IMR-90 (cell line): ENCODE results near the gene PPP1R13B. TPM values are rescaled to one million over a fixed set of nuclear protein-coding genes. Genes with fewer than 3 reads are reported as not detected.

Source experiments
- ATAC-seq: fragments of 200-7000 bp; cut with Tn5 transposase; 2 replicates; pipeline ENCODE4 v1.9.1; 2020; ENCODE audit warnings: low read depth, mild to moderate bottlenecking, moderate library complexity
- BruUV-seq: library from RNA; stranded (reverse); fragments of 400-500 nt; replicated peaks from 2 replicates; lab custom pipeline; 2021; lab: Mats Ljungman, UMichigan
- CTCF ChIA-PET: fragments of 300-600 bp; formaldehyde crosslinking; extraction: SDS; loops from one replicate; lab custom pipeline; 2021; ENCODE audit warnings: antibody characterized with exemption; lab: Yijun Ruan, JAX
- POLR2A ChIA-PET: fragments of 300-600 bp; sonication (Branson Sonifier 250); formaldehyde crosslinking; loops from one replicate; lab custom pipeline; 2022; ENCODE audit warnings: antibody characterized with exemption; ENCODE audit not compliant: unreplicated experiment; lab: Charles Lee
- DNase-seq: peaks from one replicate; pipeline ENCODE4 v3.0.0; 2013
- H2AFZ ChIP-seq: replicated peaks from 2 replicates; pipeline ENCODE3; 2013; ENCODE audit warnings: low read length, mild to moderate bottlenecking; ENCODE audit not compliant: poor library complexity
- H2AK5ac ChIP-seq: 2 replicates; pipeline ENCODE4 v1.6.1; 2013; ENCODE audit warnings: low read depth, low read length, inconsistent platforms
- H2AK9ac ChIP-seq: replicated peaks from 2 replicates; pipeline ENCODE3; 2013; ENCODE audit warnings: mild to moderate bottlenecking, low read depth, low read length, moderate library complexity; ENCODE audit not compliant: poor library complexity
- H2BK120ac ChIP-seq: 2 replicates; pipeline ENCODE4 v1.6.1; 2013; ENCODE audit warnings: low read depth, low read length, inconsistent platforms
- H2BK15ac ChIP-seq: 3 replicates; pipeline ENCODE4 v1.6.1; 2013; ENCODE audit warnings: low read depth, low read length, inconsistent platforms
- H2BK20ac ChIP-seq: 2 replicates; pipeline ENCODE4 v1.6.1; 2013; ENCODE audit warnings: low read depth, mild to moderate bottlenecking, inconsistent platforms, low read length, moderate library complexity
- H2BK5ac ChIP-seq: 2 replicates; pipeline ENCODE4 v1.6.1; 2013; ENCODE audit warnings: mild to moderate bottlenecking, low read depth, low read length, inconsistent platforms; ENCODE audit not compliant: poor library complexity, severe bottlenecking
- H3K14ac ChIP-seq: replicated peaks from 2 replicates; pipeline ENCODE4 v1.6.1; 2013; ENCODE audit warnings: low read depth, low read length, inconsistent platforms
- H3K18ac ChIP-seq: 2 replicates; pipeline ENCODE4 v1.6.1; 2013; ENCODE audit warnings: low read depth, low read length, control low read depth
- H3K23ac ChIP-seq: 2 replicates; pipeline ENCODE4 v1.6.1; 2013; ENCODE audit warnings: low read depth, low read length, inconsistent platforms
- H3K27ac ChIP-seq: 2 replicates; pipeline ENCODE4 v1.5.1; 2013; ENCODE audit warnings: mild to moderate bottlenecking, control low read depth, low read length; ENCODE audit not compliant: insufficient read depth
- H3K27me3 ChIP-seq: 2 replicates; pipeline ENCODE4 v1.6.1; 2013; ENCODE audit warnings: low read length; ENCODE audit not compliant: control insufficient read depth, insufficient read depth
- H3K36me3 ChIP-seq: 2 replicates; pipeline ENCODE4 v1.6.1; 2013; ENCODE audit warnings: low read length, mixed read lengths; ENCODE audit not compliant: control insufficient read depth, insufficient read depth
- H3K4ac ChIP-seq: 2 replicates; pipeline ENCODE4 v1.6.1; 2013; ENCODE audit warnings: low read depth, low read length, inconsistent platforms
- H3K4me1 ChIP-seq: 2 replicates; pipeline ENCODE4 v1.6.1; 2013; ENCODE audit warnings: low read length, mixed read lengths; ENCODE audit not compliant: control insufficient read depth, insufficient read depth
- H3K4me2 ChIP-seq: 2 replicates; pipeline ENCODE4 v1.6.1; 2013; ENCODE audit warnings: low read depth, mild to moderate bottlenecking, control low read depth, low read length, moderate library complexity
- H3K4me3 ChIP-seq: 2 replicates; pipeline ENCODE4 v1.5.1; 2013; ENCODE audit warnings: low read depth, mild to moderate bottlenecking, control low read depth, low read length, moderate library complexity; ENCODE audit not compliant: insufficient read depth
- H3K56ac ChIP-seq: 2 replicates; pipeline ENCODE4 v1.6.1; 2013; ENCODE audit warnings: low read length, inconsistent platforms; ENCODE audit not compliant: insufficient read depth; ENCODE audit errors: extremely low read depth
- H3K79me1 ChIP-seq, 2 experiments: 2 replicates each; pipeline ENCODE4 v1.6.1; 2013; ENCODE audit warnings: low read length in 2 of 2, inconsistent platforms in 1 of 2, low read depth in 1 of 2
- H3K9ac ChIP-seq: 2 replicates; pipeline ENCODE4 v1.6.1; 2013; ENCODE audit warnings: low read depth, low read length, control low read depth
- H3K9me1 ChIP-seq: 2 replicates; pipeline ENCODE4 v1.6.1; 2013; ENCODE audit warnings: low read length, inconsistent platforms; ENCODE audit not compliant: insufficient read depth
- H3K9me3 ChIP-seq: 2 replicates; pipeline ENCODE4 v1.6.1; 2013; ENCODE audit warnings: low read length; ENCODE audit not compliant: control insufficient read depth, insufficient read depth
- H4K20me1 ChIP-seq: 2 replicates; pipeline ENCODE4 v1.6.1; 2013; ENCODE audit warnings: low read length, inconsistent platforms; ENCODE audit not compliant: insufficient read depth
- H4K5ac ChIP-seq: 2 replicates; pipeline ENCODE4 v1.6.1; 2013; ENCODE audit warnings: mild to moderate bottlenecking, low read depth, low read length, control low read depth
- H4K8ac ChIP-seq, 2 experiments: 2 replicates each; pipeline ENCODE4 v1.6.1; 2013; ENCODE audit warnings: low read depth in 2 of 2, low read length in 2 of 2, control low read depth in 1 of 2, inconsistent platforms in 1 of 2
- H4K91ac ChIP-seq: 2 replicates; pipeline ENCODE4 v1.6.1; 2013; ENCODE audit warnings: low read depth, low read length, inconsistent platforms; ENCODE audit not compliant: insufficient read depth
- CEBPB ChIP-seq: IDR thresholded peaks from 2 replicates; pipeline ENCODE4 v1.6.1; 2012; ENCODE audit warnings: low read depth, low read length, improper control_type of control experiment
- WGBS, 2 experiments: methylation state at CpG; one replicate each; pipeline versions ENCODE4 v1.1.5 to v1.1.7; 2013; ENCODE audit warnings: missing lambda C conversion rate in 2 of 2; ENCODE audit not compliant: insufficient read length in 1 of 2; ENCODE audit errors: extremely low coverage in 2 of 2; 5-methylcytosine and 5-hydroxymethylcytosine counted together
- dilution Hi-C: fragments of 300-500 bp; cut with HindIII; formaldehyde crosslinking; loops from one replicate; pipeline ENCODE4 v1.14.3; 2018; ENCODE audit warnings: low sequenced_read_pairs; ENCODE audit not compliant: unreplicated experiment
- in situ Hi-C: fragments of 300-500 bp; cut with MboI; formaldehyde crosslinking; loops from 3 replicates; pipeline ENCODE4 v1.14.3; 2019; ENCODE audit warnings: low sequenced_read_pairs, inconsistent platforms, mixed read lengths
- intact Hi-C: fragments of 100-400 bp; cut with micrococcal nuclease; formaldehyde crosslinking; loops from 2 replicates; pipeline ENCODE4 v1.10.0; 2022
- polyA plus RNA-seq, 3 experiments: library from polyadenylated mRNA; depleted of rRNA; stranded (reverse); fragments of >200 nt; gene quantifications; 2 replicates each; pipeline ENCODE4 v1.2.3, GENCODE V29; 2012; ENCODE audit warnings: low replicate concordance in 1 of 3
- total RNA-seq: library from RNA; depleted of rRNA; stranded (reverse); fragments of >200 nt; gene quantifications from 2 replicates; pipeline ENCODE4 v1.2.3, GENCODE V29; 2012

PPP1R13B gene
- total and polyA plus RNA-seq, 2 of the 4 experiments (the other 2 are of a cell fraction), result 1.6 to 2.8 TPM

DNA sequence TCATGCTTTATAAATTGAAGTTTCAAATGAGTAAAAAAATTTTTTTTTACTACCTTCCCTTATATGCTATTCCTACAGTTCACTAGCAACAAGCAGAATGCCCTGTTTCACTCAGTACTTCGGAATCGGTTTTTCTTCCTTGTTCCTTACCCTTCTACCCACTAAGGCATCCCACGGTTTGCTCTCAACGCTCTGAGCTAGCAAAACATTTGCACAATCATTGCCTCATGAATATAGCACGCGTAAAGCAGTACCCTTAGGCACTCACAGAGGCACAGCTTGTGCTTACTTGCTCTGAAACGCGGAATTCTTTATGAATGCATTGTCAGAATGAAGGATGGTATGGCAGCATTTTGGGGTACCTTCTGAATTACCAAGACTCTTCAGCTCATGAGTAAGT lies 45.0 kb downstream of the PPP1R13B start:
- H2BK20ac ChIP-seq, result no peak overlapping the region
- in situ Hi-C loops, result no loop called here
- DNase-seq (no peak), ATAC-seq (no peak)
- H3K27me3 ChIP-seq, result no peaks in the 10 kb centered on the region
- no peak overlapping the region for H2AK5ac ChIP-seq
- ChIA-PET CTCF (interaction anchor here (1.0 kb wide), 1 partner anchor 13 kb away, joined by 3 read pairs; no protein-coding TSS in a partner anchor), POLR2A (no interaction called here)
- peaks cover 2% of the 10 kb centered on the region; the same call in 1 of the 2 replicates for H3K4me1 ChIP-seq
- H2BK120ac ChIP-seq, result no peak overlapping the region
- H3K14ac ChIP-seq, result no peak overlapping the region
- WGBS, 2 experiments, result 83% methylated on average over 2 of the region's 8 CpGs; no CpG with 5 or more reads in 1 of the 2 experiments
- H3K18ac ChIP-seq, result no peak overlapping the region
- no peaks in the 10 kb centered on the region for H3K9me3 ChIP-seq
- no peak overlapping the region for H3K9ac ChIP-seq
- TF ChIP-seq CEBPB, result no peak
- intact Hi-C loops, result loop anchor here (10.0 kb wide), 1 partner anchor 272 kb away; no protein-coding TSS in a partner anchor
- H3K27ac ChIP-seq, result no peak overlapping the region
- no peak overlapping the region for H4K5ac ChIP-seq
- H2BK5ac ChIP-seq, result no peak overlapping the region
- H4K8ac ChIP-seq, result no peak overlapping the region
- dilution Hi-C loops, result no loop called here
- H2BK15ac ChIP-seq, result no peak overlapping the region
- no peaks in the 10 kb centered on the region for H4K20me1 ChIP-seq
- no peak overlapping the region for H2AFZ ChIP-seq
- H4K91ac ChIP-seq, result no peak overlapping the region
- H3K79me1 ChIP-seq, result peaks cover 0 to 2% of the 10 kb centered on the region in 2 experiments; a peak in 1 of 4 replicates
- H3K4me3 ChIP-seq, result no peak overlapping the region
- H3K4ac ChIP-seq, result no peak overlapping the region
- no peak overlapping the region for H3K23ac ChIP-seq
- no peak overlapping the region for H3K4me2 ChIP-seq
- no peak overlapping the region for H3K56ac ChIP-seq
- no peak overlapping the region for H2AK9ac ChIP-seq
- no TSS peak for BruUV-seq
- H3K9me1 ChIP-seq, result 0 out of 2 replicates have a peak, but pooled peaks cover 3% of the 10 kb centered on the region
- H3K36me3 ChIP-seq, result no peaks in the 10 kb centered on the region
